Fibroblast of lung (primary cell): ENCODE data around the gene ATP2A2. TPM values are rescaled to one million over a fixed set of nuclear protein-coding genes. Genes with fewer than 3 reads are reported as not detected.

Experiments
- DNase-seq, 2 donors: peaks; one replicate each; pipeline versions ENCODE4 v3.0.0 to v3.0.0-alpha.2; 2010; ENCODE audit warnings: low read depth in 2 of 2
- H2AFZ ChIP-seq: 2 replicates; pipeline ENCODE4 v1.5.1; 2012; ENCODE audit warnings: low read length, control low read depth, inconsistent platforms
- H3K27ac ChIP-seq: 2 replicates; pipeline ENCODE4 v1.5.1; 2011; ENCODE audit warnings: low read length, control low read depth; ENCODE audit not compliant: insufficient read depth
- H3K27me3 ChIP-seq: 2 replicates; pipeline ENCODE4 v1.5.1; 2011; ENCODE audit warnings: mild to moderate bottlenecking, low read length; ENCODE audit not compliant: control insufficient read depth, insufficient read depth
- H3K36me3 ChIP-seq: 2 replicates; pipeline ENCODE4 v1.5.1; 2011; ENCODE audit warnings: low read length; ENCODE audit not compliant: control insufficient read depth, insufficient read depth
- H3K4me1 ChIP-seq: 2 replicates; pipeline ENCODE4 v1.5.1; 2011; ENCODE audit warnings: low read length; ENCODE audit not compliant: control insufficient read depth, insufficient read depth; ENCODE audit errors: extremely low read depth
- H3K4me2 ChIP-seq: 2 replicates; pipeline ENCODE4 v1.5.1; 2011; ENCODE audit warnings: low read length, control low read depth; ENCODE audit not compliant: insufficient read depth; ENCODE audit errors: extremely low read depth
- H3K4me3 ChIP-seq, 4 experiments: fragments of 200-600 bp in 1 of 4; sonication (generic) in 1 of 4; replicated peaks in 1 of 4; 2 replicates each; pipeline ENCODE4 v1.5.1; 2011 to 2016; ENCODE audit warnings: low read length in 4 of 4, low read depth in 3 of 4, mild to moderate bottlenecking in 3 of 4, control low read depth in 2 of 4, inconsistent platforms in 1 of 4, mixed read lengths in 1 of 4; ENCODE audit not compliant: insufficient read depth in 1 of 4; ENCODE audit errors: control extremely low read depth in 1 of 4
- H3K79me2 ChIP-seq: 2 replicates; pipeline ENCODE4 v1.5.1; 2012; ENCODE audit warnings: mild to moderate bottlenecking, low read length, inconsistent platforms; ENCODE audit not compliant: control insufficient read depth, insufficient read depth
- H3K9ac ChIP-seq: 2 replicates; pipeline ENCODE4 v1.5.1; 2011; ENCODE audit warnings: mild to moderate bottlenecking, low read length, control low read depth; ENCODE audit not compliant: insufficient read depth
- H3K9me3 ChIP-seq: 2 replicates; pipeline ENCODE4 v1.5.1; 2012; ENCODE audit warnings: low read depth, low read length; ENCODE audit not compliant: control insufficient read depth, insufficient read depth
- H4K20me1 ChIP-seq: 2 replicates; pipeline ENCODE4 v1.5.1; 2011; ENCODE audit warnings: low read length; ENCODE audit not compliant: control insufficient read depth, insufficient read depth; ENCODE audit errors: extremely low read depth
- CTCF ChIP-seq, 2 donors: IDR thresholded peaks in 1 of 2; conservative IDR thresholded peaks in 1 of 2; 1 replicate in 1 of 2; 2 replicates in 1 of 2; pipeline ENCODE4 v1.5.1; 2011 to 2012; ENCODE audit warnings: low read length in 2 of 2, control low read depth in 1 of 2, inconsistent platforms in 1 of 2, low read depth in 1 of 2, mild to moderate bottlenecking in 1 of 2
- EZH2 ChIP-seq: IDR thresholded peaks from 2 replicates; pipeline ENCODE4 v1.5.1; 2012; ENCODE audit warnings: low read length, control low read depth, mild to moderate bottlenecking; ENCODE audit errors: missing control alignments
- polyA plus RNA-seq, 2 donors: library from polyadenylated mRNA; depleted of rRNA in 1 of 2; stranded (reverse) in 1 of 2; unstranded in 1 of 2; fragments of >200 nt; gene quantifications; 2 replicates each; pipeline ENCODE4 v1.2.1, GENCODE V29; 2011 to 2012; ENCODE audit warnings: missing spikeins in 1 of 2
- total RNA-seq: library from RNA; depleted of rRNA; stranded (reverse); fragments of >200 nt; gene quantifications from 2 replicates; pipeline ENCODE4 v1.2.1, GENCODE V29; 2014

ATP2A2 gene
- total and polyA plus RNA-seq, 2 donors (not counting 1 experiment from before 2014, with no cell fraction given) = 151 to 216 TPM

DNA sequence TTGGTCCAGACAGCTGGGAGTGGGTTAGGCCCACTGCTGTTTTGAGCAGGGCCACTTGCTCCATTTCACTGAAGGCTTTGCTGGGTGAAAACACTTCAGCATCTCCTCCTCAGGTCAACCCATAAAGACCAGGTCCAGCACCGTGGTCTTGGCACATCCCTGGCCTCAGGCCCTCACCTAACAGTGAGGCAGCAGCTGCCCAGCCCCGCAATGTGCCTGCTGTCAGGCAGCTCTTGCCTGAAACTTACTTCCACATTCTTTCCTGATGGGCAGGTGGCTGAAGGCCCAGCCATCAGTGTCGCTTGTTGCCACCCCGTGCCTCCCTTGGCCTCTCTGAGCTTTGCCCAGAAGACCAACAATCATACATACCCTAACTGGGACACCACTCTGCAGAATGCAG is 68.0 kb downstream of the ATP2A2 start:
- Histone ChIP-seq H3K4me3 (no peak overlapping the region), H3K79me2 (no peaks in the 10 kb centered on the region), H3K4me2 (no peak overlapping the region), H3K27ac (no peak overlapping the region), H3K27me3 (no peaks in the 10 kb centered on the region), H3K9me3 (no peaks in the 10 kb centered on the region), H3K36me3 (peaks cover 49% of the 10 kb centered on the region), H2AFZ (no peak overlapping the region), H3K4me1 (no peaks in the 10 kb centered on the region), H4K20me1 (no peaks in the 10 kb centered on the region), H3K9ac (no peak overlapping the region)
- TF ChIP-seq EZH2 = no peak
- TF ChIP-seq CTCF (conservative IDR thresholded peaks at IDR 0.05 in 1 of 2, IDR thresholded peaks at IDR 0.05 in 1 of 2; ENCODE audit: low read depth in 1 of 2, low read length in 2 of 2) = no peak
- DNase-seq = no peak

DNA sequence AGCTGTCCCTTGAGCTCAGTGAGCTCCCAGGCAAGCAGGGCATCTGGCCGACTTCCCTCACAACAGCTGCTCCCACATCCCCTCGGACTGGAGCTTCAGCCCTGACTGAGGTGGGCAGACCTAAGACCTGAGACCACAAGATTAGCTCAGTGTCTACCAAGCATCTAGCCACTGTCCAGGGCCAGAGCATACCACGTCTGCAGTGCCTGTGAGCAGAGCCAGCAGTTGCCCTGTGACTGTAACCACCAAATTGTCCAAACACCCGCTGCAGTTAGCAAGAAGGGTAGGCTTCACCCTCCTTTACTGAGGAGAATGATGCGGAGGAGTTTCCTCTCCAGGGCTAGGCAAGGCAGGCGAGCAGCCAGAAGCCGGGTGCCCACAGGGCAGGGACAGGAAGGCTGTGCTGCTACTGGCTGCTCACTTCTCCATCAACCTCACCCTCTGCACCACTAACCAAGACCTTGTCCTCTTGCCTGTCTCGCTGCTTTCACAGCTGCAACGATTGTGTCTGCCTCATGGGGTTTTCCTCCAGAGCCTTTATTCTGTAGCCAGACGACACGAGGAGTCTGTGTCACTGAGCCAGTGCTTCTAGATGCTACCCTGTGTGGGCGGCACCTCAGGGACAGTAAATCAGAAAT is 68.6 kb downstream of the ATP2A2 start:
- Histone ChIP-seq H3K4me1 (no peaks in the 10 kb centered on the region), H3K4me2 (no peak overlapping the region), H3K36me3 (peaks cover 45% of the 10 kb centered on the region), H3K9ac (no peak overlapping the region), H3K27ac (no peak overlapping the region), H3K27me3 (no peaks in the 10 kb centered on the region), H3K79me2 (no peaks in the 10 kb centered on the region), H3K4me3 (no peak overlapping the region), H3K9me3 (no peaks in the 10 kb centered on the region), H4K20me1 (no peaks in the 10 kb centered on the region), H2AFZ (no peak overlapping the region)
- TF ChIP-seq CTCF (conservative IDR thresholded peaks at IDR 0.05 in 1 of 2, IDR thresholded peaks at IDR 0.05 in 1 of 2; ENCODE audit: low read depth in 1 of 2, low read length in 2 of 2) (no peak), EZH2 (no peak)
- DNase-seq = no peak

DNA sequence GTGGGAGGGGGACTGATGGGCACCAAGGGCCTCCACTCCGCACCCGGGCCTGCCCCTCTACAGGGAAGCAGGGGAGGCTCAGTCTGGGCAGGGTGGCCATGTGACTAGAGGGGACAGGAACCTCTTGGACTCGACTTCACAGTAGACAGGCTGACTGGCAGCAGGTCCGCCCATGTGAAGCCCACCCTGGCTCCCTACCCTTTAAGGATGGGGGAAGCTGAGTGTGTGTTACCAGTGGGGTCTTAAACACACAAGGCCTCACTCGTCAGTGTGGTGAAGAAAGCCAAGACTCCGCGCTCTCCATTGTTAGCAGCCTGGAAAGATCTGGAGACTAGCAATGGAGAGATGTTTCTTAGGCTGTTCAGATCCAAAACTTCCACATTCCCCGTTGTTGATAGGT is 70.1 kb downstream of the ATP2A2 start:
- Histone ChIP-seq H3K9ac (no peak overlapping the region), H3K36me3 (peaks cover 31% of the 10 kb centered on the region), H3K27me3 (no peaks in the 10 kb centered on the region), H3K79me2 (no peaks in the 10 kb centered on the region), H3K4me1 (no peaks in the 10 kb centered on the region), H3K4me3 (no peak overlapping the region), H3K4me2 (no peak overlapping the region), H3K9me3 (no peaks in the 10 kb centered on the region), H4K20me1 (no peaks in the 10 kb centered on the region), H2AFZ (no peak overlapping the region), H3K27ac (no peak overlapping the region)
- no peak for DNase-seq
- TF ChIP-seq CTCF (conservative IDR thresholded peaks at IDR 0.05 in 1 of 2, IDR thresholded peaks at IDR 0.05 in 1 of 2; ENCODE audit: low read depth in 1 of 2, low read length in 2 of 2) (no peak), EZH2 (no peak)
